ENCODE results near the gene ADAM21.
"Not testable (repeated sequence)": the region's sequence is repeated elsewhere in the genome, so short reads cannot be mapped to it uniquely, and the experiment has no call there.

ADAM21 gene

GRCh38 chr14:70415788-70416187 lies 36.2 kb upstream of the ADAM21 start:
- WGBS, 2 donors (ENCODE audit: extremely low coverage in 2 of 2, insufficient read length in 2 of 2, insufficient replicate concordance in 1 of 2) = no CpG with 5 or more reads among the region's 2 CpGs
- H4K8ac ChIP-seq (ENCODE audit: low read depth, low read length) = no peak overlapping the region
- peaks cover 0 to 16% of the 10 kb centered on the region in 2 donors for H3K36me3 ChIP-seq (replicated peaks in 1 of 2; ENCODE audit: control insufficient read depth in 2 of 2, insufficient read depth in 2 of 2, low read length in 2 of 2)
- H2AFZ ChIP-seq (ENCODE audit: low read length) = no peak overlapping the region
- H3K4me2 ChIP-seq (ENCODE audit: insufficient read depth, low read length, poor library complexity, severe bottlenecking) = no peak overlapping the region
- no peak overlapping the region for H2AK5ac ChIP-seq (ENCODE audit: low read depth, low read length)
- H2BK5ac ChIP-seq (ENCODE audit: low read length) = no peak overlapping the region
- DNase-seq (ENCODE audit: low spot score) = no peak
- H2BK12ac ChIP-seq (ENCODE audit: low read length) = no peak overlapping the region
- H3K14ac ChIP-seq (ENCODE audit: low read length) = no peak overlapping the region
- peak overlapping the region in 1 of 2 donors; percentile 70 for H3K4me3 ChIP-seq (ENCODE audit: low read length in 2 of 2)
- H3K4ac ChIP-seq (ENCODE audit: low read length) = no peak overlapping the region
- no peaks in the 10 kb centered on the region for H3K27me3 ChIP-seq (ENCODE audit: control insufficient read depth in 3 of 3, insufficient read depth in 3 of 3, low read depth in 1 of 3, low read length in 3 of 3)
- H3K27ac ChIP-seq (replicated peaks; ENCODE audit: low read length) = no peak overlapping the region
- H3K9me3 ChIP-seq (replicated peaks in 1 of 2; ENCODE audit: control insufficient read depth in 2 of 2, insufficient read depth in 1 of 2, low read depth in 1 of 2, low read length in 2 of 2) = no peaks in the 10 kb centered on the region
- H2BK15ac ChIP-seq (ENCODE audit: low read length) = no peak overlapping the region
- no peak overlapping the region for H2BK120ac ChIP-seq (ENCODE audit: low read depth, low read length)
- peaks cover 0 to 4% of the 10 kb centered on the region in 2 donors for H3K4me1 ChIP-seq (ENCODE audit: control insufficient read depth in 2 of 2, insufficient read depth in 1 of 2, low read depth in 1 of 2, low read length in 2 of 2)
- H3K18ac ChIP-seq (ENCODE audit: low read length) = no peak overlapping the region
- H3K23ac ChIP-seq (ENCODE audit: low read depth, low read length, poor library complexity) = no peak overlapping the region
- H4K91ac ChIP-seq (ENCODE audit: low read depth, low read length, poor library complexity) = no peak overlapping the region
- peaks cover 1% of the 10 kb centered on the region for H3K79me1 ChIP-seq (ENCODE audit: low read depth, low read length)
- H3K9ac ChIP-seq (ENCODE audit: low read depth, low read length, poor library complexity) = no peak overlapping the region

GRCh38 chr14:70416338-70416724 lies 35.6 kb upstream of the ADAM21 start:
- no peak overlapping the region for H3K14ac ChIP-seq (ENCODE audit: low read length)
- no peak overlapping the region for H4K91ac ChIP-seq (ENCODE audit: low read depth, low read length, poor library complexity)
- no peaks in the 10 kb centered on the region for H3K9me3 ChIP-seq (replicated peaks in 1 of 2; ENCODE audit: control insufficient read depth in 2 of 2, insufficient read depth in 1 of 2, low read depth in 1 of 2, low read length in 2 of 2)
- no peak overlapping the region for H4K8ac ChIP-seq (ENCODE audit: low read depth, low read length)
- H2BK5ac ChIP-seq (ENCODE audit: low read length) = no peak overlapping the region
- H3K4ac ChIP-seq (ENCODE audit: low read length) = no peak overlapping the region
- H2BK120ac ChIP-seq (ENCODE audit: low read depth, low read length) = no peak overlapping the region
- H3K4me1 ChIP-seq (ENCODE audit: control insufficient read depth in 2 of 2, insufficient read depth in 1 of 2, low read depth in 1 of 2, low read length in 2 of 2) = peaks cover 0 to 4% of the 10 kb centered on the region in 2 donors
- DNase-seq (ENCODE audit: low spot score) = no peak
- peak overlapping the region; percentile 80 for H2AFZ ChIP-seq (ENCODE audit: low read length)
- WGBS, 2 donors (ENCODE audit: extremely low coverage in 2 of 2, insufficient read length in 2 of 2, insufficient replicate concordance in 1 of 2) = no CpG with 5 or more reads among the region's 9 CpGs
- no peak overlapping the region for H2AK5ac ChIP-seq (ENCODE audit: low read depth, low read length)
- H3K27ac ChIP-seq (replicated peaks; ENCODE audit: low read length) = no peak overlapping the region
- no peaks in the 10 kb centered on the region for H3K27me3 ChIP-seq (ENCODE audit: control insufficient read depth in 3 of 3, insufficient read depth in 3 of 3, low read depth in 1 of 3, low read length in 3 of 3)
- H2BK15ac ChIP-seq (ENCODE audit: low read length) = no peak overlapping the region
- no peak overlapping the region for H3K18ac ChIP-seq (ENCODE audit: low read length)
- no peak overlapping the region for H3K9ac ChIP-seq (ENCODE audit: low read depth, low read length, poor library complexity)
- peaks cover 1% of the 10 kb centered on the region for H3K79me1 ChIP-seq (ENCODE audit: low read depth, low read length)
- H3K23ac ChIP-seq (ENCODE audit: low read depth, low read length, poor library complexity) = no peak overlapping the region
- H3K4me2 ChIP-seq (ENCODE audit: insufficient read depth, low read length, poor library complexity, severe bottlenecking) = peak overlapping the region; percentile 52
- peak overlapping the region; percentile 70 to 92 for H3K4me3 ChIP-seq (ENCODE audit: low read length in 2 of 2)
- H3K36me3 ChIP-seq (replicated peaks in 1 of 2; ENCODE audit: control insufficient read depth in 2 of 2, insufficient read depth in 2 of 2, low read length in 2 of 2) = peaks cover 0 to 16% of the 10 kb centered on the region in 2 donors
- H2BK12ac ChIP-seq (ENCODE audit: low read length) = no peak overlapping the region

GRCh38 chr14:70416725-70417349 lies 35.1 kb upstream of the ADAM21 start, which contains the start of gene SYNJ2BP:
TSS of gene SYNJ2BP (minus strand) at chr14:70417090. CDS start at chr14:70416963, 127 bp downstream.
- Histone ChIP-seq H3K23ac (ENCODE audit: low read depth, low read length, poor library complexity) (no peak within 1 kb of the TSS), H2AK5ac (ENCODE audit: low read depth, low read length) (no peak within 1 kb of the TSS), H2AFZ (ENCODE audit: low read length) (peak within 1 kb of the TSS; percentile 80), H3K27ac (replicated peaks; ENCODE audit: low read length) (no peak within 1 kb of the TSS), H3K9ac (ENCODE audit: low read depth, low read length, poor library complexity) (peak within 1 kb of the TSS; percentile 71), H3K9me3 (replicated peaks in 1 of 2; ENCODE audit: control insufficient read depth in 2 of 2, insufficient read depth in 1 of 2, low read depth in 1 of 2, low read length in 2 of 2) (no peaks in the 10 kb centered on the region), H2BK12ac (ENCODE audit: low read length) (no peak within 1 kb of the TSS), H3K14ac (ENCODE audit: low read length) (no peak within 1 kb of the TSS), H3K4me3 (ENCODE audit: low read length in 2 of 2) (peak within 1 kb of the TSS; percentile 70 to 92), H2BK120ac (ENCODE audit: low read depth, low read length) (no peak within 1 kb of the TSS), H3K27me3 (ENCODE audit: control insufficient read depth in 3 of 3, insufficient read depth in 3 of 3, low read depth in 1 of 3, low read length in 3 of 3) (no peaks in the 10 kb centered on the region), H4K8ac (ENCODE audit: low read depth, low read length) (no peak within 1 kb of the TSS), H2BK15ac (ENCODE audit: low read length) (no peak within 1 kb of the TSS), H4K91ac (ENCODE audit: low read depth, low read length, poor library complexity) (no peak within 1 kb of the TSS), H2BK5ac (ENCODE audit: low read length) (no peak within 1 kb of the TSS), H3K36me3 (replicated peaks in 1 of 2; ENCODE audit: control insufficient read depth in 2 of 2, insufficient read depth in 2 of 2, low read length in 2 of 2) (peaks cover 0 to 14% of the 10 kb centered on the region in 2 donors), H3K4me1 (ENCODE audit: control insufficient read depth in 2 of 2, insufficient read depth in 1 of 2, low read depth in 1 of 2, low read length in 2 of 2) (peaks cover 0 to 4% of the 10 kb centered on the region in 2 donors), H3K4me2 (ENCODE audit: insufficient read depth, low read length, poor library complexity, severe bottlenecking) (peak within 1 kb of the TSS; percentile 52), H3K4ac (ENCODE audit: low read length) (no peak within 1 kb of the TSS), H3K18ac (ENCODE audit: low read length) (peak within 1 kb of the TSS; percentile 31), H3K79me1 (ENCODE audit: low read depth, low read length) (peaks cover 1% of the 10 kb centered on the region)
- no CpG with 5 or more reads among the region's 22 CpGs for WGBS, 2 donors (ENCODE audit: extremely low coverage in 2 of 2, insufficient read length in 2 of 2, insufficient replicate concordance in 1 of 2)
- peak; percentile 18 for DNase-seq (ENCODE audit: low spot score)

- not testable (repeated sequence) for H3K4me2 ChIP-seq (ENCODE audit: insufficient read depth, low read length, poor library complexity, severe bottlenecking); H3K23ac ChIP-seq (ENCODE audit: low read depth, low read length, poor library complexity); H3K36me3 ChIP-seq (replicated peaks in 1 of 2; ENCODE audit: control insufficient read depth in 2 of 2, insufficient read depth in 2 of 2, low read length in 2 of 2); H4K8ac ChIP-seq (ENCODE audit: low read depth, low read length); H3K9me3 ChIP-seq (replicated peaks in 1 of 2; ENCODE audit: control insufficient read depth in 2 of 2, insufficient read depth in 1 of 2, low read depth in 1 of 2, low read length in 2 of 2); H2AK5ac ChIP-seq (ENCODE audit: low read depth, low read length); H2BK15ac ChIP-seq (ENCODE audit: low read length); H3K79me1 ChIP-seq (ENCODE audit: low read depth, low read length); H2BK5ac ChIP-seq (ENCODE audit: low read length); H3K18ac ChIP-seq (ENCODE audit: low read length); H3K4ac ChIP-seq (ENCODE audit: low read length); H2BK120ac ChIP-seq (ENCODE audit: low read depth, low read length); H4K91ac ChIP-seq (ENCODE audit: low read depth, low read length, poor library complexity); H2BK12ac ChIP-seq (ENCODE audit: low read length); H3K14ac ChIP-seq (ENCODE audit: low read length); H3K9ac ChIP-seq (ENCODE audit: low read depth, low read length, poor library complexity); H3K27ac ChIP-seq (replicated peaks; ENCODE audit: low read length); DNase-seq (ENCODE audit: low spot score); H3K27me3 ChIP-seq (ENCODE audit: control insufficient read depth in 3 of 3, insufficient read depth in 3 of 3, low read depth in 1 of 3, low read length in 3 of 3); H3K4me3 ChIP-seq (ENCODE audit: low read length in 2 of 2); H3K4me1 ChIP-seq (ENCODE audit: control insufficient read depth in 2 of 2, insufficient read depth in 1 of 2, low read depth in 1 of 2, low read length in 2 of 2)
- H2AFZ ChIP-seq (ENCODE audit: low read length) = peak overlapping the region; percentile 59
- WGBS, 2 donors (ENCODE audit: extremely low coverage in 2 of 2, insufficient read length in 2 of 2, insufficient replicate concordance in 1 of 2) = no CpG with 5 or more reads among the region's 4 CpGs
These were observed 32.6 kb upstream of the ADAM21 start for GRCh38 chr14:70419270-70419931.

Data from neuronal stem cell (in vitro differentiated cells).